Stimulated activated CD8-positive, alpha-beta memory T cell treated with anti-CD3 and anti-CD28 coated beads, Interleukin-7, amount 100 ng/mL, for 4 hours (primary cell): ENCODE data around the gene PLEKHG4B.

Experiments used
- DNase-seq, 2 donors: peaks; one replicate each; pipeline ENCODE4 v3.0.0-alpha.2; 2020; ENCODE audit warnings: low read depth in 2 of 2

The PLEKHG4B gene

DNA sequence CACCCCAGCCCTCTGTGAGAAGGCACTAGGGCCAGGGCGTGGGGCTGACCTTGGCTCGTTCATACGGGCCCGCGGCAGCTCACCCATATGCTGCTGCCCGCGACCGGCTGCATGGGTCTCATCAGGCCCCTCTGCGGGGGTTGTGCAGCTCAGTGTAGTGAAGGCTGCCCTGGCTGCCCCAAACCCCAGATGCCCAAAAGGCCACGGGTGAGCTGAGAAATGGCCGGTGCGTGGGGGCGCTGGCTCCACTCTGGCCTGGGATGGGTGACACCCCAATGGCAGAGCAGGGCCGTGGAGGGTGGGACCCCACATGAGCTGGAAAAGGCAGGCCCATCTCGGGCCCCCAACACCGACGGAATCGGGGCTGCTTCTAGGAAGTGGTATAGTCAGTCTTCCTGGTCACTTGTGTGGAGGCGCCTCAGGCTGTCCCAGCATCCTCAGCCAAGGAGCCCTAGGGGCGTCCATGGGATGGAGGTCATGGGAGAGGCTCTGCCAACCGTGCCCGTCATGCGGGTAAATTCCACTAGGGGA lies 79.9 kb downstream of the PLEKHG4B start:
- DNase-seq: no peak

DNA sequence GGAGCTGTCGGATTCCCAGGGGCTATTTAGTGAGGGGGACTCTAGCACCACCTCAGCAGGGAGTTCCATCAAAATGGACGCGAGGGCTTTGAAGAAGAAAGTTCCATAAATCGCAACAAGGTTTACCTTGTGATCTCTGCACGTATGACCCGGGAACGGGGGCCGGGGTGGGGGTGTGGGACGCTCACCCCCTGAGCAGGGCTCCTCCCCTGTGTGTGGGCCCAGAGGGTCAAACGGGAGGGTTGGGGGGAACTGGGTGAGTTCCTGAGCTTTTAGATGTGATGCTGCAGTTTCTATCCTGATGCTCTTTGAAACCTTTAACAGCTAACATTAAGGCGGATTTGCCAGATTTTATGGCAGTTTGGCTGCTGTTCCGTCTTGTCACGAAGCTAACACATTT lies 80.5 kb downstream of the PLEKHG4B start:
- DNase-seq: no peak

DNA sequence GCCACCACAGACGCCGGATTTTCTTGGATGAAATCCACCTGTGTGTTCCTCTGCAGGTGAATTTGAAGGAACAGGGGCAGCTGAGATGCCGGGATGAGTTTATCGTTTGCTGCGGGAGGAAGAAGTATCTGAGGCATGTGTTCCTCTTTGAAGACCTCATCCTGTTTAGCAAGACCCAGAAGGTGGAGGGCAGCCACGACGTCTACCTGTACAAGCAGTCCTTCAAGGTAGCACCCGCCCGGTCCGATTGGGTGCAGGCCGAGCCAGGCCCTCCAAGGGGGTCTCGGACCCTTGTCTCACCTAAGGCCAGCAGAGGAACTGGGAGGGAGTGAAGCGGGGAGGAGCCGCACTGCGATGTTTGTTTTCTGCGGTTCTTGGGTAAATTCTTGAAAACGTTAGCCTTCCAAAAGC lies 80.9 kb downstream of the PLEKHG4B start:
- no peak for DNase-seq

DNA sequence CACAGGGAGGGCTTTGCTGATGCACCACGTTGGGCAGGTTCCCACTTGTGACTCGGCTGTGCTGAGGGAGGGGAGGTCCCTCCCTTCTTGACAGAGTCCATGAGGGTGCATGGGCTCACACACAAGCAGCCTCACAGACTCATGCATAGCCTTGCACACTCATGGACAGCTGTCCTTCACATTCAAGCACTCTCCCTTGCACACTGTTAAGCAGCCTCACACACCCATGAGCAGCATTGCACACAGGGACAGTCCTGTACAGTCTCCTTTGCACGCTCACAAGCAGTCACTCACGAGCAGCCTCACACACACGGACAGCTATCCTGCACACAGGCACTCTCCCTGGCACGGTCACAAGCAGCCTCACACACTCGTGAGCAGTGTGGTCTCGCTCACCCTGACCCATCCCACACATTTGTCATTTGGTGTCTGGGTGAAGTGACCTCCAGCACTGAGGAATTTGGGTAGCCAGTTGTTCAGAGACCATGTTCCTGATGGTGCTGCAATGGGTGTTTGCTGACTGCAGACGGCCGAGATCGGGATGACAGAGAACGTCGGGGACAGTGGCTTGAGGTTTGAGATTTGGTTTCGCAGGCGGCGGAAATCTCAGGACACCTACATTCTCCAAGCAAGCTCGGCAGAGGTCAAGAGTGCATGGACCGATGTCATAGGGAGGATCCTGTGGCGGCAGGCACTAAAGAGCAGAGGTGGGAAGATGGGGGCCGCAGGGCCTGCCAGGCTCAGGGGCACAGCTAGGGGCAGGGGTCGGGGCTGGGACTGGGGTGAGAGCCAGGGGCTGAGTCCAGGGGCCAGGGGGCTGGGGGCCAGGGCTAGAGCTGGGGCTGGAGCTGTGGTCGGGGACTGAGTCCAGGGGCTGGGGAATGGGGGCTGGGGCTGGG lies 81.7 kb downstream of the PLEKHG4B start:
- DNase-seq: no peak

DNA sequence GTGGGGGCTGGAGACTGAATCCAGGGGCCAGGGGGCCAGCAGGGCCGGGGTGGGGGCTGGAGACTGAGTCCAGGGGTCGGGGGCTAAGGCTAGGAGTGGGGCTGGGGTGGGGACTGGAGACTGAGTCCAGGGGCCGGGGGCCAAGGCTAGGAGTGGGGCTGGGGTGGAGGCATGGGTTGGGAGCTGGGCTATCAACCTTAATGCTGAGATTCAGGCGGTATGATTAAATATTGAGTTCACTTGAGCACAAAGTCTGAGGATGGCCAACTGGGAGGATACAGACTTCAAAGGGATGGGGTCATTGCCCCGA lies 82.3 kb downstream of the PLEKHG4B start:
- DNase-seq: no peak

DNA sequence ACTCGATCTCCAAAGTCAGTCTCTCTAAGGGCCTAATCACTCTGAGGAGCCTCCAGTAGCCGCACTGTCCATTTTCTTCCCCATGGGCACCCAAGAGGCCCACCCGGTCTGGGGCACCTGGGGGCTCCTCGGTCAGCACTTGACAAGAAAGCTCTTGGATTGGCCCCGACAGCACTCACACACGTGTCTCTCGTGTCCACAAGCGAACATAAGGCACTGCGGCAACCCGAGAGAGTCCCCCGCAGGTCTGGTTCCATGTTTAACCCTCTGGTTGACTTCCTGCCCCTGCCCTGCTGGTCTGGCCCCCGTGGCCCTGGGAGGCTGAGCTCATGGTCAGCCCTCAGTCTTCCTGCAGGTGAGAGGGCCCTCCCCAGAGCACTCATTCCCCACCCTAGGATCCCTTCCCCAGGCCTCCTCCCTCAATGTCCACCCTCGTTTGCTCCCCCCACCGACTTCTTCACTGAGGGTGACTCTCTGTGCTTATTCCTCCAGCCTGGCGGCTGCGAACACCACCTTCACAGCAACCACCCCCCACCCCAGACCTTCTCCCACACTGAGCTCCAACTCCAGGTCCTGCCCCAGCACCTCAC lies 83.0 kb downstream of the PLEKHG4B start:
- DNase-seq: no peak

DNA sequence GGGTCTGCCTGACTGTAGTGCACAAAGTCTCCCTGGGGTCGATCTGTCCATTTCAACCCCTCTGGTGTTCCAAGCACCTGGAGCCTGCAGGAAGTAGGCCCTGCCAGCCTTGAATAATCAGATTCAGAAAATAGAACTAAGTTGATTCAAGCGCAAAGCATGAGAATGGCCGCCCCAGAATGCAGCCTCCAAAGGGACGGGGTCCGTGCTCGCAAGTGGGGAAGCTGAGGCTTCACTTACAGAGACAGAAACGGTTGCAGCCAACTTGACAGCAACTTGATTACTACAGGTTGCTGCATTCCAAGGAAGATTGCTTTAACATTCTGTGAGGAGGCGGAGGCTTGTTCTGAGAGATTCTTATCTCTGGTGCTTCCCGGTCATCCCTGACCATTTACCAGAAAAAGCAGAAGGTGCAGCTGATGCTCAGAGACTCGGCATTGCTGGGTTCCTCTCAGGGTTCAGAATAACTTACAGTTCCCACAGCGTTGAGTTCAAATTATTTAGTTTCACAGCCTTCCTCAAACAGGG lies 84.4 kb downstream of the PLEKHG4B start:
- no peak for DNase-seq

DNA sequence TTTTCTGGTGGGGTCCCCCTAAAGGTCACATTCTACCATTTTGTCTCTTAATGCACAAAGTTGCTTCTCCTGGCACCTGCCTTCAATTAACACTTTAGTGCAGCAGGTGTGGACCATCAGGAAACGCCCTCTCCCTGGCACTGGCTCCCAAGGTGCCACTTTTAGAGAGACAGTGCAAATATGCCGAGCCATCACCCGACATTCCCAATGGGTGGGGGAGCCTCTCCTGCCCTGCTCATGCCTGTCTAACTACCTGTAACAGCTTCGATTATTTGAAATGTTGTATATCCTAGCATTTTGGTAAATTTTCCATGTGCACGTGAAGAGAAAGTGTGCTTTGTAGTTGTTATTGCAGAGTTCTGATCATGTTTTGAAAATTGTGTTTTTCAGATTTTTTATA lies 86.1 kb downstream of the PLEKHG4B start:
- no peak for DNase-seq

DNA sequence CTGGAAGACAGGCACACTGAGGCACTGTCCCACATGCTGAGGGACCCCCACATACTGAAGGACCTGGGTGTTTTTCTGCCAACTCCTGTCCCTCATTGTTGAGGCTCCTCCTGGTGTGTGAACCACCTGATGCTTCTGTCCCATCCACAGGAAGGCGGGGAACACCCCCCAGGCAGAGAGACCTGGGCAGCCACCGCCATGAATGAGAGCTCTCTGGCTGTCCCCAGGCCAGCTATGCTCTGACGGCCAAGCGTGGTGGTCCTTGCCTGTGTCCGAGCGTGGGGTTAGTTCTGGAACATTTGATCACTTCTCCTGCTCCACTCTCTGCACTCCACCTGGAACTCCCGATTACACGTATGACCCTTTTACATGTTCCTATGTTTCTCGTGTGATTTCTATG lies 87.4 kb downstream of the PLEKHG4B start:
- DNase-seq: no peak

DNA sequence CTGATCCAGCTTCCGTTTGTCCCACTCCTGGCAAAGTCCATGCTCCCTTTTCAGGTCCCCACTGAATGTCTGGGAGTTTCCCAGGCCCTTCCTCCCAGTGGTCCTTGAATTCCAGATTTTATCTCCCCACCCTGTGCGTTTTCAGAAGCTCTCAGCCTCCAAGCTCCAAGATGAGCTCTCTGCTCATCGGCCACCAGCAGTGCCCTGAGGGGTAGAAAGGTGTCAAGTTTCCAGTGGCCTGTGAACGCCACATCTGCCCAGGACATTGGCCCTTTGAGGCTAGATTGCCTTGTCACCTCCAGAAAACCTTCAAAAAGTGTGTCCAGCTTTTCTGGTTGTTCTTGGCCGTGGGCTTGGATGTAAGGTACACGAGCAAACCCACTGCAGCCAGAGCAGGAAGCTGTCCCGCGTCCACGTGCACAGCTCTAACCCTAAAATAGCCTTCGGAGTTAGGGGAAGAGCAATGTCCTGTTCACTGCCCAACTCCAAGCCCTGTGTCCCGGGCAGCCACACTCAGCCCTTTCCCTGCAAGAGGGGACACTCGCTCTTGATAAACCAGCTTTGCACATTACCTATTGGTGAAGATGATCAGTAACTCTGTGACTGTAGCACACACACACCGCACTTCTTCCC lies 88.4 kb downstream of the PLEKHG4B start:
- no peak for DNase-seq

DNA sequence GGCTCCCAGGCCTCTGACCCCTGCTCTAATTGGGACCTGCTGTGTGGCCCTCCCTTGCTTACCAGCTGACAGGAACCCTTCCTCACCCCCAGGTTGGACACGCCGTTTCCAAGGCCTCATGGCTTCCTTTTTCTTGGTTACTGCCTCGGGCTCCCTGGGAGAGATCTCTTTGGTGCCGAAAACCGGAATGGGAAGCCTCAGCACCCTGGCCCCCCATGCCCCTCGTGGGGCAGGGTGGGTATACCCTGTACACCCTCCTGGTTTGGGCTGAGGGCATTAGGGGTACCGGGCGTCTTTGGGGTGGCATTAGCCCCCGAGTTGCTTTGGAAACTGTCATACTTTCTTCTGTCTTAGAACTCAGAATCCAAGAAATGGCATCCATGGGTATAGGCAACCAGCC lies 89.2 kb downstream of the PLEKHG4B start:
- DNase-seq: no peak

DNA sequence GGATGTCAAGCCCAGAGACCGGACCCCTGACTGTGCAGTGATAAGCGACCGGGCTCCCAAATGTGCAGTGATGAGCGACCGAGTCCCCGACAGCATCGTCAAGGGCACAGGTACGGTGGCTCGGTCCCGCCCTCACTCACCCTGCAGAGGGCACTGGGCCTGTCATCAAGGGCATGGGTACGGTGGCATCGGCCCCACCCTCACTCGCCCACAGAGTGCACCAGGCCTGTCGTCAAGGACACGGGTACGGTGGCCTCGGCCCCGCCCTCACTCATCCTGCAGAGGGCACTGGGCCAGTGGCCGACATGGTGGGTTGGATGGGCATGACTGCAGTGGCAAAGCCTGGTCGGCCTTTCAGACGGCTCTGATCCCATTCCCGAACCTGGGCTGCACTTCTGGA lies 89.6 kb downstream of the PLEKHG4B start:
- DNase-seq: no peak

DNA sequence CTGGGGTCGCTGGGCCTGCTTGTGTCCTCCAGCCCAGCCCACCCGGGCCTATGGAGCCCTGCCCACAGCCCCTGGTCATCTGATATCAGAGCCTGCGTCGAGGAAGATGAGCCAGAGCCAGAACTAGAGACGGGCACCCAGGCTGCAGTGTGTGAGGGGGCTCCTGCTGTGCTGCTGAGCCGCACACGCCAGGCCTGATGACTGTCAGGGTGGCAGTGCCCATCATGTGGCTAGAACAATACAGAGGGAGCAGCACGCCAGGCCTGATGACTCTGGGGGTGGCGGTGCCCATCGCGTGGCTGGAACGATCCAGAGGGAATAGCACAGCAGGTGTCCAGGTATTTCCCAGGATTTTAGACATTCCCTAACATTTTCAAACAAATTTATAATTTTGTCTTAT lies 90.2 kb downstream of the PLEKHG4B start:
- no peak for DNase-seq

DNA sequence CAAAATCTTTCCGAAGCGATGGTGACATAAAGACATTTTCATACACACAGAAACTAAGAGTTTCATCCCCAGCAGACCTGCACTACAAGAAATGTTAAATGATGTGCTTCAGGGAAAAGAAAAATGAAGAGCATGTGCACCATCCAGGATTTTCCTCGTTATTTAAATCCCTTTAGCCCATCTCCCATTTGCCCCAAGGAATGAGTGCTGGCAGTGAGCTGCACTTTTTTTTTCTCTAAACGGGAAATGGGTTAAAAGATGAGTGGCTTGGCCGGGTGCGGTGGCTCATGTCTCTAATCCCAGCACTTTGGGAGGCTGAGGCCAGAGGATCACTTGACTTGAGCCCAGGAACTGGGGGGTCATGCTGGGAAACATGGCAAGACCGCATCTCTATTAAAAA lies 92.5 kb downstream of the PLEKHG4B start:
- DNase-seq: no peak

DNA sequence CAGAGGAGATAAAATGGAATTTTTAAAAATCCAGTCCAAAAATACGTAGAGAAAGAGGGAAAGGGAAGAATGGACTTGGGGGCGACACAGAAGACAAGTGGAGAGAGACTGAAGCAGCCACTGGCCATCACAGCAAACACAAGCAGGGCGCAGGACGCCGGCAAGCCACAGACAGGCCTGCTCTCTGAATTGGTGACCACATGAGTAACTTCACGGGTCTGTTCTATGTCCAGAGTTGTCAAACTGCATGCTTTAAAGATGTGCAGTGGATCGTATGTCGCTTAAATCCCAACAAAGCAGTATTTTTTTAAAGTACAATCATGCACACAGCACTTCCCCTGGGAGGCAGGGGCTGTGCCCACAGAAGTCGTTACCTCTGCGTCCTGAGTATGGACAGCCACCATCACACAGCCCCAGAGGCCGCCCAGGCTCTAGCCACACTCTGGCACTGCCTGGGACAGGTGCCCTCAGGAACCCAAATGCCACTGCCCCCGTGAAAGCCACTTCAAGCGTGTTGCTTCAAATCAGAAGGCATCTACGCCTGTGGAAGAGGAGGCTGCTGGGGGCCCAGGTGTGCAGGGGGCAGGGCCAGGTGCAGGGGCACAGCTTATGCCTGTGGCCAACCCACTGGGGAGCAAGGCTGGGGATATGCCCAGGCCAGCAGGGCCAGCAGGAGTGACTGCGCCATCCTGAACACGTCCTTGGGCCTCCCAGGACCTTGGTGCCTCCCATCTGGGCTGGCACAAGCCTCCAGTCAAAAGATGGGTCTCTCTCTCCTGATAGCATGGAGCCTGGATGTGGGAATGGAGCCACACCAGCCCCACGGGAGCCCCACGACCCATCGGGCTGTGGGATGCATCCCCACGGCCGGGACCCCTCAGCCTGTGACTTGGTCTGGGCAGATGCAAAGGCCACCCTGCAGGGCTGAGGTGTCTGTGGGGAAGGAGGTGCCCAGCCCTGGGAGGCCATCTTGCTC lies 93.4 kb downstream of the PLEKHG4B start:
- no peak for DNase-seq

DNA sequence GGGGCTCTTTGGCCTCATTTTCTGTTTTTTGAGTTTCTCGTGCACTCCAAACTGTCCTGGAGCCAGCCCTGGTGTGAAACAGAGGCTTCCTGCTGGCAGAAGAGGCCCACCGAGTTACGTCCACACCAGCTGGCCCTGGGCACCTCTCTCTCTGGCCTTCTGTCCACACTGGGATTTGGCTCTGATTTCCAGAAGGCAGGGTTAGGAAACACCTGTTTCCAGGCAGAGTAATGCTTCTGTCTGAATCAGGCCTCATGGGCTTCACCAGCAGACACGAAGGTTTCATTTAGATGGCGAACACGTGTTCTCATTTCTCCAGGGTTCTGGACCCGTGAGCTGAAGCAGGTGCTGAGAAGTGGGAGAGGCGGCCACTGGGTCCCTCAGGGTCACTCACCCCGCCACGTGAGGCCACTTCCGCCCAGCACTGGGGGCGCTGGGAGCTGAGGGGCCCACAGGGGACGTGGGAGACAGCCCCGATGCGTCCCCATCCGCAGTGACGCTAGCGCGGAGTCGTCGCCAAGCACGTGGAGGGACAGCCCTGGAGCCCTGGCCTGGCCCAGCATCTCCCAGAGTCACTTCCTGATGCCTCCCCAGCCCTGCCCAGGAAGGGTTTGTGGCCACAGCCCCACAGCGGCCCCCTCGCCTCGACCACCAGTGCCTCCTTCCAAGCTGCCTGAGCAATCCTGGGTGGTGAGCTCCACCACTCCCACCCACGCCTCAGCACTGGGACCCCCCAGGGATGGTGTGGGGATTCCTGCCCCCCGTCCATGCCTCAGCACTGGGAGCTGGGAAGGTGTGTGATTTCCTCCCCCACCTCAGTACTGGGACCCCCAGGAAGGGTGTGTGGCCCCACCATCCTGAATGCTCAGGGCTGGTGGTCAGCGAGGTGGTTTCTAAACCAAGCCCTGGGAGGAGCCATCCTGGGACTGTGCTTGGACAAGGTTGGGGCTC lies 94.4 kb downstream of the PLEKHG4B start:
- no peak for DNase-seq

DNA sequence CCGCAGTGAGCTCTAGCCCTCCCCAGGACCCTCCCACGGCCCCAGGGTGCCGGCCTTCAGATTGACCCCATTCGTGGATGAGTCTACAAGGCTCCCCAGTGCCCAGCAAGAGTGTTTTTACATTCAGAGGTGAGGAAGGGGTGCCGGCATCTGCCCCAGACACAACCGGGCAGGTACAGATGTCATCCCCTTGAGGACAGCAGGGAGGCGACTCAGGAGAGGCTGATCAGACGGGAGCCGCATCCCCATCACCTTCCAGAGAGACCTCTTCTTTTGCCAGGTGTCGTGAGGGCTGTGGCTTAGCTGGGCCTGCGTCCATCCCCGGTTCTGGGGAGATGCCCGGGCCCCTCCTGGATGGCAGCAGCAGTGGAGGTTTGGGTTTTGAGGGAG lies 95.1 kb downstream of the PLEKHG4B start:
- no peak for DNase-seq

DNA sequence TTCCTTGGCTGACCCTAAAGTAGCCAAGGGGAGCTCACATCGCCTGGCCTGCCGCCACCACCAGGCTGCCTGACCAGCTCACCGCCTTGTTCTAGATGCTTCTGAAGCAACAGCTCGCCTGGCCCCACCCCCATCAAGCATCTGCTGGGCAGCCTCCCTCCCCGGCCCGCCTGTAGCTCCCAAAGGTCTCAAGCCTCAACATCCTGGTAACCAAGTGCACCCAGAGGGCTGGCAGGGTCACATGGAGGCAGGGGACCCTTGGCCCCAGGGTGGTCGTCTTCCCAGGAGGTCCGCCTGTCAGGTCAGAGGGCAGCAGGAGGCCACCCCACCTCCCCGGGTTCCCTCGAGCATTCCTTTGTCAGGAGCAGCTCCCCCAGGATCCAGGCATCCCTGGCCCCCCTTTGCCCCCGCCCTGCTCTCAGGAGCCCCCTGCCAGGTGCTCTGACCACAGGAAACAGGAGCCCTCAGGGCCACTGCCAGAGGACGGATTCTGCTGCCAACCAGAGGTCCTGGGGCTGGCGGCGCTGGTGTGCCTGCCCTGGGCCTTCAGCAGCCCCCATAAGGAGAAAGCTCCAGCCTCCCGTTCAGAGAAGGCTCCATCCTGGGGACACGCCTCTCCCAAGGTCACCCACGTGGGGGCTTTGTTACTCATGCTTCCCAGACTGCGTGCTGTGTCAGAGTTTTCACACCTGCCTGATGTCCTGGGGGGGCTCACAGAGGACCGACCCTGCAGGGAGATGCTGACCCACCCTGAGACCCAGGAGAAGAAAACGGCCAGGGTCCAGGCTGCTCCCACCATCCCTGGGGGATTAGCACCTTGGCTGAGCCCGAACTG lies 95.9 kb downstream of the PLEKHG4B start:
- DNase-seq: no peak
